NT2/D1 (cell line): ENCODE measurements around the gene BAD.

Source experiments
- DNase-seq: peaks from one replicate; pipeline ENCODE4 v3.0.0-alpha.2; 2011; ENCODE audit warnings: low read depth, low spot score
- H3K27me3 ChIP-seq: 2 replicates; pipeline ENCODE4 v1.6.0; 2011; ENCODE audit warnings: mild to moderate bottlenecking; ENCODE audit not compliant: insufficient read length, insufficient read depth
- H3K36me3 ChIP-seq: 2 replicates; pipeline ENCODE4 v1.6.1; 2011; ENCODE audit warnings: mild to moderate bottlenecking, low read length, mixed read lengths; ENCODE audit not compliant: insufficient read depth, insufficient read length
- H3K4me1 ChIP-seq: 2 replicates; pipeline ENCODE4 v1.5.1; 2011; ENCODE audit not compliant: insufficient read depth, insufficient read length
- H3K4me3 ChIP-seq: 2 replicates; pipeline ENCODE4 v1.5.1; 2011; ENCODE audit warnings: low read depth; ENCODE audit not compliant: insufficient read length
- H3K9ac ChIP-seq: 2 replicates; pipeline ENCODE4 v1.6.0; 2011; ENCODE audit warnings: low read depth; ENCODE audit not compliant: insufficient read length
- H3K9me3 ChIP-seq: 2 replicates; pipeline ENCODE4 v1.5.1; 2011; ENCODE audit warnings: mild to moderate bottlenecking, low read length; ENCODE audit not compliant: insufficient read depth
- SUZ12 ChIP-seq: IDR thresholded peaks from 2 replicates; pipeline ENCODE4 v1.6.1; 2011; ENCODE audit not compliant: insufficient read length, insufficient read depth; ENCODE audit errors: extremely low read depth
- YY1 ChIP-seq: IDR thresholded peaks from 2 replicates; pipeline ENCODE4 v1.6.1; 2011; ENCODE audit not compliant: insufficient read length, insufficient read depth
- ZNF274 ChIP-seq: IDR thresholded peaks from 2 replicates; pipeline ENCODE4 v1.6.1; 2011; ENCODE audit warnings: mild to moderate bottlenecking, low read depth, low read length

BAD gene

DNA sequence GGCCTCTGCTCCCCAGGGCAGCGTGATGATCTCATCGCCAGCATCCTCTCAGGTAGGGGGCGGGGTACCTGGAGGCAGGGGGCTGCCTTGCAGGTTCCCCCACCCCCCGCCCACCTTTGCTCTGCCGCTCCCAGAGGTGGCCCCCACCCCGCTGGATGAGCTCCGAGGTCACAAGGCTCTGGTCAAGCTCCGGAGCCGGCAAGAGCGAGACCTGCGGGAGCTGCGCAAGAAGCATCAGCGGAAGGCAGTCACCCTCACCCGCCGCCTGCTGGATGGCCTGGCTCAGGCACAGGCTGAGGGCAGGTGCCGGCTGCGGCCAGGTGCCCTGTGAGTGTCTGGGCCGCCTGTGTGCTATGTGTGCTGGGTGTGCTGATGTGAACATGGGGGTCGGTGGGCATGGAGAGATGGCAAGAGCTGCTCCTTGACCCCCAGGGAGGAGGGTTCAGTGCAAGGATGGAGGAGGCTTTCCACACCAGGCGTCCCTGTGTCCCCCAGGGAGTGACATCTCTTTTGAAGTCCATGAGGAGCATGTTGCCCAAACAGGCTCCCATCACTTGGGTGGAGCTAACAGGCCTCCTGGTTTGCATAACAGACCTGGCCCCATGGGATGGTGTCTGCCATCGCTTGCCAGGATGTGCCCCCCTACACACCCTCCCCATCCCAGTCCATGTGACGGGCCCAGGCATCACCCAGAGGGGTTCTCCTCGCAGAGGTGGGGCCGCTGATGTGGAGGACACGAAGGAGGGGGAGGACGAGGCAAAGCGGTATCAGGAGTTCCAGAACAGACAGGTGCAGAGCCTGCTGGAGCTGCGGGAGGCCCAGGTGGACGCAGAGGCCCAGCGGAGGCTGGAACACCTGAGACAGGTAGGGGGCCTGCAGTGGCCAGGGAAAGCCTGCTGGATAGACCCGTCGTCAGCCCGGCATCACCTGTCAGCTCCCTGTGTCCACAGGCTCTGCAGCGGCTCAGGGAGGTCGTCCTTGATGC, 19.0 kb downstream of the BAD start:
- no peaks in the 10 kb centered on the region for H3K9me3 ChIP-seq
- no peak for DNase-seq
- peaks cover 68% of the 10 kb centered on the region for H3K36me3 ChIP-seq
- H3K4me3 ChIP-seq: no peak overlapping the region
- TF ChIP-seq ZNF274 (no peak), SUZ12 (no peak), YY1 (no peak)
- H3K9ac ChIP-seq: no peak overlapping the region
- H3K4me1 ChIP-seq: peaks cover 27% of the 10 kb centered on the region
- H3K27me3 ChIP-seq: no peaks in the 10 kb centered on the region

DNA sequence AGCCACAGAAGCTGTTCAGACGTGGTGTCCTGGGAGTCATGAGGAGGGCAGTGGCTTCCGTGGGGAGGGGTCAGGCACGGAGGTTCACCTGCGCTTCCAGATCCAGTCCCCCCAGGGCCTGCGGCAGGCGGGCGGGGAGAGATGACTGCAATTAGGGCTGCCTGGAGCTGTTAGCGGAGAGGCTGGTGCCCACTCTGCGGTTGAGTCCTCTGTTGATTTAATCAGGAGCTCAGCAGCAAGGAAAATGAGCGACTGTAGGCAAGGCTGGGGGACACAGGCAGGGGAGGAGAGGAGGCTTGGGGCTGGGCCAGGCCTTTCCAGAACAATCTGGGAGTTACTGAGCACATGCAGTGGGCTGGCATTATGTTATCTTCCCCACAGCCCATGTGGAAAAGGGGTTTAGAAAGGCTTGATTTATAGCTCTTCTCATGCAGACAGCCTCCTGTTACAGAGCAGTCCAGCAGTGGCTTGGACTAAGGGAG, 20.1 kb downstream of the BAD start:
- Histone ChIP-seq H3K9me3 (no peaks in the 10 kb centered on the region), H3K4me3 (no peak overlapping the region), H3K9ac (peak overlapping the region; percentile 4), H3K36me3 (peaks cover 79% of the 10 kb centered on the region), H3K27me3 (no peaks in the 10 kb centered on the region), H3K4me1 (peaks cover 27% of the 10 kb centered on the region)
- TF ChIP-seq SUZ12 (no peak), YY1 (no peak), ZNF274 (no peak)
- no peak for DNase-seq

DNA sequence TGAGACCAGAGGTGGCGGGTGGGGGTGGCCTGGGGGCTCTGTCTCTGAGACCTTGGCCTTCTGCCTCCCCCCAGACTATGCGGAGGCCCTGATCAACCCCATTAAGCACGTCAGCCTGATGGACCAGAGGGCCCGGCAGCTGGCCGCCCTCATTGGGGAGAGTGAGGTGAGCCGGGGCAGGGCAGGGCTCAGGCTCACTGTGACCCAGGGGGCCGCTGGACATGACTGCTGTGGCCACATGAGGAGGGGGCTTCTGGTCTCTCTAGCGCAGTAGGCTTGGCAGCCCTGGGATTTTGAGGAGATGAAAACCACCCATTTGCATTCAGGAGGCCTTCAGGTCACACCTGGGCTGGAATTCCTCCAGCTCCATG, 20.5 kb downstream of the BAD start:
- peaks cover 83% of the 10 kb centered on the region for H3K36me3 ChIP-seq
- H3K9ac ChIP-seq: peak overlapping the region; percentile 61
- DNase-seq: no peak
- no peaks in the 10 kb centered on the region for H3K27me3 ChIP-seq
- TF ChIP-seq YY1: no peak
- peaks cover 27% of the 10 kb centered on the region for H3K4me1 ChIP-seq
- H3K9me3 ChIP-seq: no peaks in the 10 kb centered on the region
- no peak overlapping the region for H3K4me3 ChIP-seq

DNA sequence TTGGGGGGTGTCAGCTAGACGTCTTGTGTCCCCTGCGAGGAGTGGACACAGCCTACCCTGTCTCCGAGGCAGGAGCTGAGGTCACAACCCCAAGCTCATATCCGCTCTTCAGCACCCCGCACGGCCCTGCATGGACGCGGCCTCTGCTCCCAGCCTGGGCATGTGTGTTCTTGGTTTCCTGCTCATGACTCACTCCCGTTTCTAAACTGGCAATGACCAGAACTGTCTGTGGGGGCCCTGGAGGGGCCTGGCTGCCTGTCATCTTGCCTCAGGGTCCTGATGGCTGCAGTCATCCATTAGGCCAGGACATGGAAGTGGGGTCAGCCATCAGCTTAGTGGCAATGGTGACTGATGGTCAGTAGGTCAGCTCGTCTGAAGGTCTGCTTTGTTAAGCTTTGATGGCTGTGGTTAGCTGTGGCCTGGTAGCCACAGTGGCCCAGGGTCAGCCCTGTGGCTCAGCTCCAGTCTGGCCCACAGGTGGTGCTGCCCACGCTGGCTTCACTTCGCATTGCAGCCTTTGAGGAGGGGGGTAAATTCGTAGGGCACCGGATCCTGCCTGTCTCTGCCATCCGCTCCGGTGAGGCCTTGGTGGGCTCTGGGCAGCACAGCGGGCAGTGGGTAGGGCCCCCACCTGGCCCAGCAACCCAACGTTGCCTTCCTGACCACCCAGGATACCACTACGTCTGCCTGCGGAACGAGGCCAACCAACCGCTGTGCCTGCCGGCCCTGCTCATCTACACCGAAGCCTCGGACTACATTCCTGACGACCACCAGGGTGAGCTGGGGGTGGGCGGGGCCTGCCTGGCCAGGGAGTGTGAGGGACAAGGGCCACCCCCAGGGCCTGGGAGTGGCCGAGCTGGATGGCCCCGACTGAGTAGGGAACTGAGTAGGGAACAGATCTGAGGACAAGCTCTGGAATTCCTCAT, 21.2 kb downstream of the BAD start:
- H3K36me3 ChIP-seq: peaks cover 87% of the 10 kb centered on the region
- H3K4me1 ChIP-seq: peaks cover 23% of the 10 kb centered on the region
- no peak overlapping the region for H3K4me3 ChIP-seq
- H3K9ac ChIP-seq: peak overlapping the region; percentile 61
- H3K9me3 ChIP-seq: no peaks in the 10 kb centered on the region
- no peak for TF ChIP-seq SUZ12
- no peak for TF ChIP-seq ZNF274
- TF ChIP-seq YY1: no peak
- H3K27me3 ChIP-seq: no peaks in the 10 kb centered on the region
- no peak for DNase-seq

DNA sequence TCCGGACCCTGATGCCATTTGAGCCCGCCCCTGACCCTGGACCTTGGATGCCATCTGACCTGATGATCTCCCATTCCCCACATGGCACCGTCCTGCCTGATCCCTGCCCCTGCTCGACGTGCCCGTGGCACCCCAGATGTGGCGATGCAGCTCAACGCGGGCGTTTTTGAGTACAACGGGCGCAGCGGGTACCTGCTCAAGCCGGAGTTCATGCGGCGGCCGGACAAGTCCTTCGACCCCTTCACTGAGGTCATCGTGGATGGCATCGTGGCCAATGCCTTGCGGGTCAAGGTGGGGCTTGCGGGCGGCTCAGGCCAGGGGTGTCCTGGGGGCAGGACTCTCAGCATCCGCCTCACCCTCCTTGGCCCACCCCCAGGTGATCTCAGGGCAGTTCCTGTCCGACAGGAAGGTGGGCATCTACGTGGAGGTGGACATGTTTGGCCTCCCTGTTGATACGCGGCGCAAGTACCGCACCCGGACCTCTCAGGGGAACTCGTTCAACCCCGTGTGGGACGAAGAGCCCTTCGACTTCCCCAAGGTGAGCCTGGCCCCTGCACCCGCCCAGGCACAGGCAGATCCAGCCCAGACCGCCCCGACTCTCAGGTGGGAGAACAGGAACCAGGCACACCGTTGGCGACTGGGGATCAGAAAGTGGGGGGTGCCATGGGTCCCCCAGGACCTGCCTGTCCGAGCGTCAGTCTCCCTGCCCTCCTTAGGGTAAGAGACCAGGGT, 22.0 kb downstream of the BAD start:
- TF ChIP-seq YY1 (no peak), ZNF274 (no peak), SUZ12 (no peak)
- DNase-seq: no peak
- Histone ChIP-seq H3K4me1 (peaks cover 17% of the 10 kb centered on the region), H3K9ac (no peak overlapping the region), H3K27me3 (no peaks in the 10 kb centered on the region), H3K36me3 (peaks cover 89% of the 10 kb centered on the region), H3K4me3 (no peak overlapping the region), H3K9me3 (no peaks in the 10 kb centered on the region)

DNA sequence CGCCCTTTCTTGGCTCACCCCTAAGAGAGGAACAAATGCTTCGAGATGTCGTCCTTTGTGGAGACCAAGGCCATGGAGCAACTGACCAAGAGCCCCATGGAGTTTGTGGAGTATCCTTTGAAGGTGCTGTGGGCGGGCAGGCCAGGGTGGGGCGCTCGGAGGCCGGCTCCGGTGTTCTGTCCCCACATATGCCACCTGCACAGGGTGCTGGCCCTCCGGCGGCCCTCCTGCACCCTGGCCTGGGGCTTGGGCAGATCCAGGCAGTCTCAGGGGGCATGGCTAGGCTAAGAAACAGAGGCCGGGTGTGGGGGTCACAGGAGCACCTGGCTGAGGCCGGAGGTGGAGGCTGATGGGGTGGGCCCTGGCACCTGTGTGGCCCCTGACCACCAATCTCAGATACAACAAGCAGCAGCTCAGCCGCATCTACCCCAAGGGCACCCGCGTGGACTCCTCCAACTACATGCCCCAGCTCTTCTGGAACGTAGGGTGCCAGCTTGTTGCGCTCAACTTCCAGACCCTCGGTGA, 22.8 kb downstream of the BAD start:
- Histone ChIP-seq H3K27me3 (no peaks in the 10 kb centered on the region), H3K36me3 (peaks cover 84% of the 10 kb centered on the region), H3K4me3 (no peak overlapping the region), H3K4me1 (peaks cover 18% of the 10 kb centered on the region), H3K9ac (no peak overlapping the region), H3K9me3 (no peaks in the 10 kb centered on the region)
- DNase-seq: no peak
- TF ChIP-seq YY1 (no peak), ZNF274 (no peak), SUZ12 (no peak)
